HUES48 (cell line): ENCODE data around the gene PRKAR1B.

ENCODE experiments used
- H3K27ac ChIP-seq: one replicate; pipeline ENCODE4 v1.7.0; 2013; ENCODE audit warnings: low read depth, low read length, inconsistent platforms
- H3K27me3 ChIP-seq: 2 replicates; pipeline ENCODE4 v1.6.1; 2013; ENCODE audit warnings: mild to moderate bottlenecking, low read length; ENCODE audit not compliant: control insufficient read depth, insufficient read depth
- H3K36me3 ChIP-seq: 2 replicates; pipeline ENCODE4 v1.6.1; 2013; ENCODE audit warnings: low read length; ENCODE audit not compliant: control insufficient read depth, insufficient read depth
- H3K4me1 ChIP-seq: 2 replicates; pipeline ENCODE4 v1.6.1; 2013; ENCODE audit warnings: mild to moderate bottlenecking, low read length; ENCODE audit not compliant: control insufficient read depth, insufficient read depth
- H3K4me3 ChIP-seq: 2 replicates; pipeline ENCODE4 v1.5.1; 2013; ENCODE audit warnings: mild to moderate bottlenecking, low read depth, low read length
- H3K9ac ChIP-seq: 2 replicates; pipeline ENCODE4 v1.6.1; 2013; ENCODE audit warnings: mild to moderate bottlenecking, low read depth, low read length, moderate library complexity
- H3K9me3 ChIP-seq: 2 replicates; pipeline ENCODE4 v1.6.1; 2013; ENCODE audit warnings: low read length; ENCODE audit not compliant: control insufficient read depth, insufficient read depth

Gene PRKAR1B

DNA sequence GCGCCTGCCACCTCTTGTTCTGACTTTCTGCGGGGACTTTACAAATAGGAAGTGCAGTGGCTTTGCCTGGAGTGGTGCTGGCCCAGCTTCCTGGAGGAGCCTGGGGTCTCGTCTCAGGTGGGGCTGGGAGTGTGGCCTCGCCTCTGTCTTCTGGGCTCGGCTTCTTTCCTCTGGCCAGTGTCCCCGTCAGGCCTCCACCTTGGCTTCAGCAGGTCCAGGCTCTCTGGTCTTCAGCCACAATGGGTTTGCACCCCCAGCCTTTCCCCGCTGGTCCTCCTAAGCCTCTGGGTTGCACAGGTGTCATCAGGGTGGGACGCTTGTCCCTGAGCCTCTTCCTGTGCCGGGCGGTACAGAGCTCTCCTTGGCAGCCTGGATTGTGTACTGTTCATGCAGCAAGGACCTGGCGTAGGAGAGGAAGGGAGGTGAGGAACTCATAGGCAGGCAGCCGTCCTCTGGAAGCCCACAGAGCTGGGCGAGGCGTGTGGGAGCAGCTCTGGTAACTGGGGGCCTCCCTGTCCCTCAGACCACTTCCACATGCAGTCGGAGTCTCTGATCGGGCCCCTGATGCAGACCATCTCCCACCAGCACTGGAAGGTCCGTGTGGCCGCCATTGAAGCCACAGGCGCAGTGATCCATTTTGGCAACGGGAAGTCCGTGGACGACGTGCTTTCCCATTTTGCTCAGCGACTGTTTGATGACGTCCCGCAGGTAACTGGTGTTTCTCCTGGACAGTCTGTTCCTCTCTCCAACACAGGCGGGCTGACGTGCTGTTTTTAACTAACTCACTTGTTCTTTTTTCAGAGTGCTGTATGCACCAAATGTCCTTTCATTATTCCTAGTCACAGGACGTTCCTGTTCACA, 2.3 kb upstream of the PRKAR1B start:
- peaks cover 5% of the 10 kb centered on the region for H3K9me3 ChIP-seq
- H3K27me3 ChIP-seq, result no peaks in the 10 kb centered on the region
- peaks cover 9% of the 10 kb centered on the region; the same call in 1 of the 2 replicates for H3K4me1 ChIP-seq
- no peak overlapping the region for H3K4me3 ChIP-seq
- H3K27ac ChIP-seq, result no peak overlapping the region
- peaks cover 47% of the 10 kb centered on the region for H3K36me3 ChIP-seq
- H3K9ac ChIP-seq, result no peak overlapping the region

GRCh38 chr7:728602-729001, 1.5 kb upstream of the PRKAR1B start:
- Histone ChIP-seq H3K27ac (no peak overlapping the region), H3K9me3 (peaks cover 8% of the 10 kb centered on the region), H3K4me1 (peaks cover 9% of the 10 kb centered on the region; the same call in 1 of the 2 replicates), H3K27me3 (no peaks in the 10 kb centered on the region), H3K36me3 (peaks cover 44% of the 10 kb centered on the region), H3K9ac (no peak overlapping the region), H3K4me3 (no peak overlapping the region)

- H3K27ac ChIP-seq, result no peak overlapping the region
These were observed 852 bp upstream of the PRKAR1B start for GRCh38 chr7:727806-728460.

DNA sequence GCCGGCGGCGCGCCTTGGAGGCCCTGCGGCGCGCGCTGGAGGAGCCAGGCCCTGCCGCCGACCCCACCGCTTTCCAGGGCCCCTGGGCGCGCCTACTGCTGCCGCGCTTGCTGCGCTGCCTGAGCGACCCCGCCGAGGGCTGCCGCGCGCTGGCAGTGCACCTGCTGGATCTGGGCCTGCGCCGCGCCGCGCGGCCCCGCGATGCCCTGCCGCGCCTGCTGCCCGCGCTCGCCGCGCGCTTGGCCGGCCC, 302 bp downstream of the PRKAR1B start:
- peaks cover 18% of the 10 kb centered on the region for H3K9me3 ChIP-seq
- H3K27ac ChIP-seq, result peak overlapping the region; percentile 47
- peaks cover 46% of the 10 kb centered on the region for H3K36me3 ChIP-seq
- peak overlapping the region; percentile 66; the same call in 1 of the 2 replicates for H3K4me3 ChIP-seq
- no peaks in the 10 kb centered on the region for H3K27me3 ChIP-seq
- H3K9ac ChIP-seq, result peak overlapping the region; percentile 66; the same call in 1 of the 2 replicates
- peaks cover 9% of the 10 kb centered on the region; the same call in 1 of the 2 replicates for H3K4me1 ChIP-seq

More at GRCh38 chr7:727806-728460, 852 bp upstream of the PRKAR1B start:
- peaks cover 13% of the 10 kb centered on the region for H3K9me3 ChIP-seq
- H3K27me3 ChIP-seq, result no peaks in the 10 kb centered on the region
- H3K36me3 ChIP-seq, result peaks cover 47% of the 10 kb centered on the region
- peak overlapping the region; percentile 66 for H3K4me3 ChIP-seq
- peaks cover 9% of the 10 kb centered on the region; the same call in 1 of the 2 replicates for H3K4me1 ChIP-seq
- no peak overlapping the region for H3K9ac ChIP-seq

DNA sequence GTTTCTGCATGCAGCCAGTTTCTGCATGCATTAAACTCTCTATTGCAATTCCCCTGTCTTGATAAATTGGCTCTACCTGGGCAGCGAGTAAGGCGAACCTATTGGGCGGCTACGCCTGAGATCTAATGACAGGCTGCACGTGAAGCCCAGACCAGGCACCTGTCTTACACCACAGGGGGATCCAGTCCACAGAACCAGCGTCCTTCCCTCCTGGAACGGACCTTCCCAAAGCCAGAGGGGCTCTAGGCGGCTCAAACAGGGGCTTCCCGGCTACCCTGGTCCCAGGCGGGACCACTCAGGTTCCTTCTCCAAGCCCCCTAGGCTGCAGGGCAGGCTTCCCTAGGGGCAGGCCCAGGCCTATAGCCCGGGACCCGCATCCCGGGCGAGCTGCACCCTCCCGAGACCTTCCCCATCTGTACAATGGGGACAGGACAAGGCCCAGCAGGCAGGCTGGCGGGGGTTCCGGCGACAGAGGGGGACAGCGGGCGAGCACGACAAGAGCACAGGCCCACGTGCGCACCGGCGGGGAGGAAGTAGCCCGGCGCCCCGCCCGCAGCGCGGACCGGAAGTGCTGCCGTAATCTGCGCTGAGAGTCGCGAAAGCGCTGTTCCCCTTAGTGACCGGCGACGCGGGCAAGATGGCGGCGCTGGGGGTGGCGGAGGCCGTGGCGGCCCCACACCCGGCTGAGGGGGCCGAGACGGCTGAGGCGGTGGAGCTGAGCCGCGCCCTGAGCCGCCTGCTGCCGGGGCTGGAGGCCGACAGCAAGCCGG, 812 bp downstream of the PRKAR1B start, which contains the start of gene DNAAF5:
Gene DNAAF5 (plus strand): TSS at position 616 of the 770 bp plus-strand sequence. CDS start 22 bp downstream, at position 638.
- Histone ChIP-seq H3K9me3 (peaks cover 21% of the 10 kb centered on the region), H3K4me3 (peak within 1 kb of the TSS; percentile 66), H3K4me1 (peaks cover 9% of the 10 kb centered on the region; the same call in 1 of the 2 replicates), H3K9ac (peak within 1 kb of the TSS; percentile 66), H3K36me3 (peaks cover 42% of the 10 kb centered on the region), H3K27me3 (no peaks in the 10 kb centered on the region), H3K27ac (peak within 1 kb of the TSS; percentile 72)

- peaks cover 9% of the 10 kb centered on the region; the same call in 1 of the 2 replicates for H3K4me1 ChIP-seq
- no peak overlapping the region for H3K27ac ChIP-seq
- no peaks in the 10 kb centered on the region for H3K27me3 ChIP-seq
- H3K9me3 ChIP-seq, result peaks cover 21% of the 10 kb centered on the region
- peak overlapping the region; percentile 66 for H3K4me3 ChIP-seq
- no peak overlapping the region; the same call in 1 of the 2 replicates for H3K9ac ChIP-seq
- peaks cover 33% of the 10 kb centered on the region for H3K36me3 ChIP-seq
These were observed 1.7 kb downstream of the PRKAR1B start for GRCh38 chr7:725223-726005.

- Histone ChIP-seq H3K9me3 (peaks cover 21% of the 10 kb centered on the region), H3K27ac (no peak overlapping the region)
These were observed 2.8 kb downstream of the PRKAR1B start for GRCh38 chr7:724298-724697.

GRCh38 chr7:723541-723940, 3.5 kb downstream of the PRKAR1B start:
- H3K36me3 ChIP-seq, result peaks cover 20% of the 10 kb centered on the region
- H3K9me3 ChIP-seq, result peaks cover 21% of the 10 kb centered on the region
- no peaks in the 10 kb centered on the region for H3K27me3 ChIP-seq
- H3K4me3 ChIP-seq, result no peak overlapping the region
- H3K9ac ChIP-seq, result no peak overlapping the region
- H3K4me1 ChIP-seq, result peaks cover 8% of the 10 kb centered on the region; the same call in 1 of the 2 replicates
- no peak overlapping the region for H3K27ac ChIP-seq

More at GRCh38 chr7:724298-724697, 2.8 kb downstream of the PRKAR1B start:
- Histone ChIP-seq H3K4me1 (peaks cover 9% of the 10 kb centered on the region; the same call in 1 of the 2 replicates), H3K9ac (no peak overlapping the region), H3K27me3 (no peaks in the 10 kb centered on the region), H3K36me3 (peaks cover 23% of the 10 kb centered on the region), H3K4me3 (no peak overlapping the region)

GRCh38 chr7:721619-722248, 5.3 kb downstream of the PRKAR1B start:
- Histone ChIP-seq H3K36me3 (peaks cover 21% of the 10 kb centered on the region), H3K27me3 (no peaks in the 10 kb centered on the region), H3K4me3 (no peak overlapping the region), H3K27ac (no peak overlapping the region), H3K9me3 (peaks cover 21% of the 10 kb centered on the region), H3K9ac (no peak overlapping the region), H3K4me1 (no peaks in the 10 kb centered on the region; the same call in 1 of the 2 replicates)
